ENCODE measurements around the gene VOPP1. TPM values are rescaled to one million over a fixed set of nuclear protein-coding genes. Genes with fewer than 3 reads are reported as not detected.

VOPP1 gene
- total and polyA plus RNA-seq, 9 of the 15 experiments (the other 6 are each of a cell fraction or from before 2014, with no cell fraction given), result 8.2 to 45.8 (median 31.2) TPM

DNA sequence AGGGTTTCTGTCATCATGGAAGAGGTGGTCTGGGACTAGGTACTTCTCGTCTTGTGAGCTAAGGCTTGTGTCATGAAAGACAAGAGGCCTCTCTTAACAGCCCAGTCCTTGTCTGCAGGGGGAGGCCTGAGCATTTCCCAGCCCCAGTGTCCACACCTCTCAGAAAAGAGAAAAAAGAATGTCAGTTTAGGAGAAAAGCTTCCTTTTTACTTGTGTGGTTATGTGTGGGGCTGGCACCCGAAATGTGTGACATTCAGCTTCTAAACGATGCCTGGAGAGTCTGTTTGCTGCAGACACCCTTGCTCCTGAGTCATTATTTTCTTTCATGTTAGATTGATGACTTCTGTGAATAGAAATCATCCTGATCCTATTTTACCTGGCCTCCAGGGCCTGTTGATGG, 139.8 kb downstream of the VOPP1 start:
- no peak overlapping the region for H3K27ac ChIP-seq (ENCODE audit: extremely low read depth, low read depth, low read length)
- ATAC-seq (no peak), FAIRE-seq (no peak), DNase-seq (ENCODE audit: extremely low read depth in 1 of 4, low spot score in 3 of 4) (no peak)
- POLR2A ChIA-PET, result no interaction called here
- 74% methylated on average over 3 of the region's 3 CpGs for WGBS (ENCODE audit: insufficient coverage, low coverage, missing lambda C conversion rate)
- intact Hi-C loops (cut with micrococcal nuclease), result loop anchor here (5.0 kb wide), 1 partner anchor 165 kb away; no protein-coding TSS in a partner anchor
- no peaks in the 10 kb centered on the region; a peak in 1 of 5 replicates for H3K27me3 ChIP-seq (ENCODE audit: control insufficient read depth in 2 of 2, insufficient read depth in 2 of 2, low read length in 2 of 2)
- H3K4me1 ChIP-seq (replicated peaks in 1 of 2; ENCODE audit: control insufficient read depth in 2 of 2, insufficient read depth in 2 of 2, low read length in 2 of 2), result no peaks in the 10 kb centered on the region
- H3K4me2 ChIP-seq (ENCODE audit: insufficient read depth, low read length), result no peak overlapping the region
- no peak overlapping the region for H3K4me3 ChIP-seq
- no peak overlapping the region for H3K9ac ChIP-seq (ENCODE audit: insufficient read depth in 1 of 2, low read depth in 2 of 2, low read length in 2 of 2)
- CTCF ChIA-PET (ENCODE audit: low intra/inter-chr PET ratio), result no interaction called here
- no peaks in the 10 kb centered on the region for H3K79me2 ChIP-seq (ENCODE audit: control insufficient read depth, insufficient read depth, low read length)
- no peak overlapping the region for H2AFZ ChIP-seq (ENCODE audit: low read depth, low read length)
- H3K9me3 ChIP-seq (replicated peaks; ENCODE audit: control insufficient read depth, insufficient read depth, low read depth, low read length), result no peaks in the 10 kb centered on the region
- no TSS peak for BruUV-seq (replicated peaks)
- H3K36me3 ChIP-seq (ENCODE audit: control insufficient read depth, insufficient read depth, low read length), result no peaks in the 10 kb centered on the region
- in situ Hi-C loops (cut with MboI), result no loop called here
- H3K9me1 ChIP-seq (ENCODE audit: control insufficient read depth, insufficient read depth, low read length), result no peaks in the 10 kb centered on the region
- no peak for TF ChIP-seq ZFP91 (CRISPR knock-in tag; IDR thresholded peaks at IDR 0.05)
- TF ChIP-seq ZNF583 (CRISPR knock-in tag; IDR thresholded peaks at IDR 0.05), result no peak
- no peak for TF ChIP-seq NCOA2 (IDR thresholded peaks at IDR 0.05; ENCODE audit: partially characterized antibody in 2 of 2)
- TF ChIP-seq FOXJ2 (tag; IDR thresholded peaks at IDR 0.05), result no peak
- no peak for TF ChIP-seq SMAD4 (CRISPR knock-in tag; conservative IDR thresholded peaks at IDR 0.05)
- no peaks in the 10 kb centered on the region for H4K20me1 ChIP-seq (replicated peaks; ENCODE audit: control insufficient read depth, insufficient read depth, low read length)
